HCT116 (cell line): ENCODE measurements around the gene MED1.

Experiments used
- ATF3 ChIP-seq: IDR thresholded peaks from 2 replicates; pipeline ENCODE4 v1.6.1; 2012
- CTCF ChIP-seq, 3 experiments: fragments of 200-600 bp in 1 of 3; sonication (generic) in 1 of 3; IDR thresholded peaks in 2 of 3; conservative IDR thresholded peaks in 1 of 3; 2 replicates each; pipeline ENCODE4 v1.5.1; 2012 to 2017; ENCODE audit warnings: low read depth in 2 of 3, low read length in 2 of 3, antibody characterized with exemption in 1 of 3, borderline replicate concordance in 1 of 3, control low read depth in 1 of 3, mild to moderate bottlenecking in 1 of 3, mixed read lengths in 1 of 3, mixed run types in 1 of 3, moderate library complexity in 1 of 3; ENCODE audit not compliant: insufficient read depth in 1 of 3
- EZH2 ChIP-seq: fragments of 200-600 bp; sonication (generic); IDR thresholded peaks from 2 replicates; pipeline ENCODE4 v1.6.1; 2017; ENCODE audit warnings: antibody characterized with exemption, mixed run types
- POLR2AphosphoS5 ChIP-seq: IDR thresholded peaks from 2 replicates; pipeline ENCODE4 v1.6.1; 2011; ENCODE audit warnings: mild to moderate bottlenecking, low read depth, low read length, moderate library complexity
- SRF ChIP-seq: IDR thresholded peaks from 2 replicates; pipeline ENCODE4 v1.6.1; 2012; ENCODE audit warnings: low read depth
- TF ChIP-seq, protein P1 (sequence below): IDR thresholded peaks from 2 replicates; pipeline ENCODE4 v1.6.1; 2012; ENCODE audit warnings: low read depth
- TF ChIP-seq, protein P2 (sequence below): IDR thresholded peaks from 2 replicates; pipeline ENCODE4 v1.6.1; 2011; ENCODE audit warnings: mild to moderate bottlenecking, low read length, moderate library complexity; ENCODE audit not compliant: insufficient replicate concordance; ENCODE audit errors: extremely low read depth

GRCh38 chr17:39405436-39405835 lies 45.6 kb downstream of the MED1 start:
- no peak for TF ChIP-seq CTCF (IDR thresholded peaks at IDR 0.05 in 2 of 3, conservative IDR thresholded peaks at IDR 0.05 in 1 of 3; ENCODE audit: borderline replicate concordance in 1 of 3, insufficient read depth in 1 of 3, low read depth in 2 of 3, low read length in 2 of 3)
- TF ChIP-seq EZH2, result no peak
- TF ChIP-seq ATF3, result no peak
- TF ChIP-seq, protein P1, sequence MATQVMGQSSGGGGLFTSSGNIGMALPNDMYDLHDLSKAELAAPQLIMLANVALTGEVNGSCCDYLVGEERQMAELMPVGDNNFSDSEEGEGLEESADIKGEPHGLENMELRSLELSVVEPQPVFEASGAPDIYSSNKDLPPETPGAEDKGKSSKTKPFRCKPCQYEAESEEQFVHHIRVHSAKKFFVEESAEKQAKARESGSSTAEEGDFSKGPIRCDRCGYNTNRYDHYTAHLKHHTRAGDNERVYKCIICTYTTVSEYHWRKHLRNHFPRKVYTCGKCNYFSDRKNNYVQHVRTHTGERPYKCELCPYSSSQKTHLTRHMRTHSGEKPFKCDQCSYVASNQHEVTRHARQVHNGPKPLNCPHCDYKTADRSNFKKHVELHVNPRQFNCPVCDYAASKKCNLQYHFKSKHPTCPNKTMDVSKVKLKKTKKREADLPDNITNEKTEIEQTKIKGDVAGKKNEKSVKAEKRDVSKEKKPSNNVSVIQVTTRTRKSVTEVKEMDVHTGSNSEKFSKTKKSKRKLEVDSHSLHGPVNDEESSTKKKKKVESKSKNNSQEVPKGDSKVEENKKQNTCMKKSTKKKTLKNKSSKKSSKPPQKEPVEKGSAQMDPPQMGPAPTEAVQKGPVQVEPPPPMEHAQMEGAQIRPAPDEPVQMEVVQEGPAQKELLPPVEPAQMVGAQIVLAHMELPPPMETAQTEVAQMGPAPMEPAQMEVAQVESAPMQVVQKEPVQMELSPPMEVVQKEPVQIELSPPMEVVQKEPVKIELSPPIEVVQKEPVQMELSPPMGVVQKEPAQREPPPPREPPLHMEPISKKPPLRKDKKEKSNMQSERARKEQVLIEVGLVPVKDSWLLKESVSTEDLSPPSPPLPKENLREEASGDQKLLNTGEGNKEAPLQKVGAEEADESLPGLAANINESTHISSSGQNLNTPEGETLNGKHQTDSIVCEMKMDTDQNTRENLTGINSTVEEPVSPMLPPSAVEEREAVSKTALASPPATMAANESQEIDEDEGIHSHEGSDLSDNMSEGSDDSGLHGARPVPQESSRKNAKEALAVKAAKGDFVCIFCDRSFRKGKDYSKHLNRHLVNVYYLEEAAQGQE, result no peak
- TF ChIP-seq SRF, result no peak
- no peak for TF ChIP-seq POLR2AphosphoS5
- TF ChIP-seq, protein P2, sequence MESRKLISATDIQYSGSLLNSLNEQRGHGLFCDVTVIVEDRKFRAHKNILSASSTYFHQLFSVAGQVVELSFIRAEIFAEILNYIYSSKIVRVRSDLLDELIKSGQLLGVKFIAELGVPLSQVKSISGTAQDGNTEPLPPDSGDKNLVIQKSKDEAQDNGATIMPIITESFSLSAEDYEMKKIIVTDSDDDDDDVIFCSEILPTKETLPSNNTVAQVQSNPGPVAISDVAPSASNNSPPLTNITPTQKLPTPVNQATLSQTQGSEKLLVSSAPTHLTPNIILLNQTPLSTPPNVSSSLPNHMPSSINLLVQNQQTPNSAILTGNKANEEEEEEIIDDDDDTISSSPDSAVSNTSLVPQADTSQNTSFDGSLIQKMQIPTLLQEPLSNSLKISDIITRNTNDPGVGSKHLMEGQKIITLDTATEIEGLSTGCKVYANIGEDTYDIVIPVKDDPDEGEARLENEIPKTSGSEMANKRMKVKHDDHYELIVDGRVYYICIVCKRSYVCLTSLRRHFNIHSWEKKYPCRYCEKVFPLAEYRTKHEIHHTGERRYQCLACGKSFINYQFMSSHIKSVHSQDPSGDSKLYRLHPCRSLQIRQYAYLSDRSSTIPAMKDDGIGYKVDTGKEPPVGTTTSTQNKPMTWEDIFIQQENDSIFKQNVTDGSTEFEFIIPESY, result no peak
